Lung (tissue), 12 donors: ENCODE data around the gene PDZD2. TPM values are rescaled to one million over a fixed set of nuclear protein-coding genes. Genes with fewer than 3 reads are reported as not detected.

Experiments used
- ATAC-seq: fragments of 200-7000 bp; cut with Tn5 transposase; one replicate; pipeline ENCODE4 v1.9.1; 2020; ENCODE audit warnings: moderate number of reproducible peaks; ENCODE audit not compliant: insufficient read depth, low FRiP score
- DNase-seq, 3 donors: peaks; one replicate each; pipeline ENCODE4 v3.0.0-alpha.2; 2013 to 2017
- H3K27ac ChIP-seq, 2 donors: one replicate each; pipeline ENCODE4 v1.5.1; 2013; ENCODE audit warnings: mild to moderate bottlenecking in 2 of 2, moderate library complexity in 2 of 2, control low read depth in 1 of 2, inconsistent platforms in 1 of 2, low read depth in 1 of 2, low read length in 1 of 2
- H3K27me3 ChIP-seq, 3 donors: one replicate each; pipeline ENCODE4 v1.5.1; 2013; ENCODE audit warnings: low read length in 2 of 3; ENCODE audit not compliant: control insufficient read depth in 3 of 3, insufficient read depth in 3 of 3
- H3K36me3 ChIP-seq, 4 donors: one replicate each; pipeline ENCODE4 v1.5.1; 2013; ENCODE audit warnings: low read length in 4 of 4, mild to moderate bottlenecking in 1 of 4, moderate library complexity in 1 of 4; ENCODE audit not compliant: control insufficient read depth in 4 of 4, insufficient read depth in 4 of 4
- H3K4me1 ChIP-seq, 5 donors: one replicate each; pipeline ENCODE4 v1.5.1; 2013; ENCODE audit warnings: low read length in 5 of 5, mild to moderate bottlenecking in 2 of 5, moderate library complexity in 1 of 5; ENCODE audit not compliant: control insufficient read depth in 5 of 5, insufficient read depth in 5 of 5
- H3K4me3 ChIP-seq: one replicate; pipeline ENCODE4 v1.5.1; 2013; ENCODE audit warnings: mild to moderate bottlenecking, control low read depth, moderate library complexity
- H3K9ac ChIP-seq, 2 donors: one replicate each; pipeline ENCODE4 v1.5.1; 2013; ENCODE audit warnings: low read length in 2 of 2, control low read depth in 1 of 2; ENCODE audit not compliant: insufficient read depth in 1 of 2
- H3K9me3 ChIP-seq, 4 donors: one replicate each; pipeline ENCODE4 v1.5.1; 2013; ENCODE audit warnings: low read length in 3 of 4, mild to moderate bottlenecking in 1 of 4, moderate library complexity in 1 of 4; ENCODE audit not compliant: control insufficient read depth in 4 of 4, insufficient read depth in 3 of 4
- WGBS, 2 donors: extraction: QIAGEN DNeasy Blood & Tissue Kit; methylation state at CpG; one replicate each; pipeline ENCODE4 v1.1.7; 2013; 5-methylcytosine and 5-hydroxymethylcytosine counted together
- polyA plus RNA-seq, 2 donors: library from polyadenylated mRNA; stranded (reverse); fragments of 200-250 nt; gene quantifications; one replicate each; pipeline ENCODE4 v1.2.1, GENCODE V29; 2013
- total RNA-seq, 2 donors: library from RNA; depleted of rRNA in 1 of 2; stranded (reverse); fragments of >200 nt in 1 of 2; gene quantifications; one replicate each; pipeline ENCODE4 v1.2.1, GENCODE V29; 2014 to 2021
- TF ChIP-seq, protein P1 (sequence below): IDR thresholded peaks from 2 replicates; pipeline ENCODE4 v1.5.1; 2012; ENCODE audit warnings: mild to moderate bottlenecking; ENCODE audit errors: control extremely low read depth, extremely low read depth
- donor health status: control.
- donor health status: control.
- donor health status: Bipolar disorder and iron deficiency.
- donor health status: healthy.
- donor health status: DM: yes; HTN: yes; CAD: no.

Gene PDZD2
- total and polyA plus RNA-seq, 4 donors, result 9.2 to 56.3 (median 24.8) TPM

DNA sequence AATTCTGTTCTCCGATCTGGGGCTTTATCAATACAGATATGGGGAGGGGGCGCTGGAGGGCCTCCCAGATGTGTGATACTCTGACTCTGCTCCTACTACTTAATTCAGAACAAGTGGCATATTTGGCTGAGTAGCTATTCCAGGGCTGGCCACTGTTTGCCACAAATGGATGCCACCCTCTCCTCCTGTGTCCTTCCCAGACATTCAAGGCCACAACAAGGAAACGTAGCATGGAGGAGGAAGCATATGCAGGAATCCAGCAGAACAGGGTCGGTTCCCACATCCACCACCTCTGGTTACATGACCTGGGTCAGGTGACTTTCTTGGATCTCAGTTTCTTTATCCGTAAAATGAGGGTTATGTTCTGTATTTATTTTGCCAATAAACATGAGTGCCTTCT lies 404.2 kb downstream of the PDZD2 start:
- H3K27me3 ChIP-seq, result no peaks in the 10 kb centered on the region
- H3K4me3 ChIP-seq, result no peak overlapping the region
- ATAC-seq (no peak), DNase-seq (no peak)
- H3K36me3 ChIP-seq, result peaks cover 0 to 4% (median 0%) of the 10 kb centered on the region in 4 donors
- no peaks in the 10 kb centered on the region for H3K9me3 ChIP-seq
- no peak overlapping the region for H3K9ac ChIP-seq
- peaks cover 0 to 13% (median 5%) of the 10 kb centered on the region in 5 donors for H3K4me1 ChIP-seq
- WGBS, 2 donors, result 86 to 95% methylated on average over 5 of the region's 5 CpGs
- TF ChIP-seq, protein P1, sequence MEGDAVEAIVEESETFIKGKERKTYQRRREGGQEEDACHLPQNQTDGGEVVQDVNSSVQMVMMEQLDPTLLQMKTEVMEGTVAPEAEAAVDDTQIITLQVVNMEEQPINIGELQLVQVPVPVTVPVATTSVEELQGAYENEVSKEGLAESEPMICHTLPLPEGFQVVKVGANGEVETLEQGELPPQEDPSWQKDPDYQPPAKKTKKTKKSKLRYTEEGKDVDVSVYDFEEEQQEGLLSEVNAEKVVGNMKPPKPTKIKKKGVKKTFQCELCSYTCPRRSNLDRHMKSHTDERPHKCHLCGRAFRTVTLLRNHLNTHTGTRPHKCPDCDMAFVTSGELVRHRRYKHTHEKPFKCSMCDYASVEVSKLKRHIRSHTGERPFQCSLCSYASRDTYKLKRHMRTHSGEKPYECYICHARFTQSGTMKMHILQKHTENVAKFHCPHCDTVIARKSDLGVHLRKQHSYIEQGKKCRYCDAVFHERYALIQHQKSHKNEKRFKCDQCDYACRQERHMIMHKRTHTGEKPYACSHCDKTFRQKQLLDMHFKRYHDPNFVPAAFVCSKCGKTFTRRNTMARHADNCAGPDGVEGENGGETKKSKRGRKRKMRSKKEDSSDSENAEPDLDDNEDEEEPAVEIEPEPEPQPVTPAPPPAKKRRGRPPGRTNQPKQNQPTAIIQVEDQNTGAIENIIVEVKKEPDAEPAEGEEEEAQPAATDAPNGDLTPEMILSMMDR, result no peak
- no peak overlapping the region for H3K27ac ChIP-seq

DNA sequence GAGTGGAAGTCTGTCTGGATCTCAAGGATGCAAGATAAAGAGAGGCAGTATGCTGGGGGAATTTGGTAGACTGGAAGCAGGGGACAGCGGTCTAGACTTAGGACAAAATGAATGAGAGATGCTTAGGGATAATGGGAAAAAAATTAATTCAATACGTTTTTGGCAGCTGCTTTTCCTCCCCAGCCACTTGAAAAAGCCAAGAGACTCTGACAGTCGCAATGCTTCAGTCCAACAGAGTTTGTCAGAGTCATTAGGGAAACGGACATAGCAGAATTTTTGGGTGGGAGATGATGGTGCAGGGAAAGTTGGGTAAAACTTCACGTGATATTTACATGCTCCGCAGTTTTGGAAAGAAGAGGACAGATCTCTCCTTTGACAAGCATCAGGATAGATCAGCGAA lies 405.5 kb downstream of the PDZD2 start:
- H3K4me3 ChIP-seq, result no peak overlapping the region
- TF ChIP-seq, protein P1, result no peak
- DNase-seq (peak; percentile 81 to 95 (median 93)), ATAC-seq (no peak)
- WGBS, 2 donors, result 76 to 88% methylated on average over 7 of the region's 7 CpGs
- peaks cover 0 to 6% (median 2%) of the 10 kb centered on the region in 4 donors for H3K36me3 ChIP-seq
- H3K27me3 ChIP-seq, result no peaks in the 10 kb centered on the region
- peaks cover 0 to 13% (median 5%) of the 10 kb centered on the region in 5 donors for H3K4me1 ChIP-seq
- no peak overlapping the region for H3K27ac ChIP-seq
- H3K9ac ChIP-seq, result no peak overlapping the region
- H3K9me3 ChIP-seq, result no peaks in the 10 kb centered on the region

DNA sequence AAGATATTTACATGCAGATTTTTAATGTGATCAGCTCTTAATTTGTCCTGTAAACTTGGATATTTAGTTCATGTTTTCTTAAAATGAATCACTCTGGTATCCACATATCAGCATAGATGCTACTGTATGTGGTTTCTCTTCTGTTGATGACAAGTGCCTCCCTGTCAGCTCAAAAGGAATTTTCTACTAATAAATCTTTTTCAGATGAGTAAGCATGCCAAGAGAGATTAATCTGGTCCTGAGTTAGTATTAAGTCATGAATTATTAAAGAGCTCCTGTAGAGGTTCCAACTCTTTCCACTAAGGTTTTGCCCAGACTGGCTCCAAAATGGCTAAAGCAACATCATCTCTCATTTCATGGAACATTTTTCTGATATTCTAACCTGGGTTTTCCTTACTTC lies 406.0 kb downstream of the PDZD2 start:
- no peak overlapping the region for H3K4me3 ChIP-seq
- H3K9me3 ChIP-seq, result no peaks in the 10 kb centered on the region
- no peak overlapping the region for H3K27ac ChIP-seq
- DNase-seq (no peak), ATAC-seq (no peak)
- no peaks in the 10 kb centered on the region for H3K27me3 ChIP-seq
- peaks cover 0 to 13% (median 5%) of the 10 kb centered on the region in 5 donors for H3K4me1 ChIP-seq
- no peak overlapping the region for H3K9ac ChIP-seq
- TF ChIP-seq, protein P1, result no peak
- peaks cover 0 to 6% (median 2%) of the 10 kb centered on the region in 4 donors for H3K36me3 ChIP-seq

DNA sequence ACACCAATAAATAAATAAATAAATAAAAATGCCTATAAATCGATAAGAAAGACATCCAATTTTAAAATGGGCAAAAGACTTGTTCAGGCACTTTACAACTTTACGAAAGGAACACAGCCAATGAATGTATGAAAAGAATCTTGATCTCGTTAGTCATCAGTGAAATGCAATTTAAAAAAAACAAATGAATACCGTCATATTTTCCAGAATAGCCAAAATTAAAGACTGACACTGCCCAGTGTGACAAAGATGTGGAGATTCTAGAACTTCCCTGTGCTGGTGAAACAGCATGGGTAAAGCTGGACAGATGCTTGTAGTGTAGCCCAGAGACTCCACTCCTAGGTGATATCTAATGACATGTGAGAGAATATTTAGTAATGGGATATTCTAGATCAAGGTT lies 408.1 kb downstream of the PDZD2 start:
- WGBS, 2 donors, result 93 to 95% methylated on average over 4 of the region's 4 CpGs
- no peak overlapping the region for H3K4me3 ChIP-seq
- DNase-seq, result no peak
- ATAC-seq, result no peak
- no peak overlapping the region for H3K9ac ChIP-seq
- TF ChIP-seq, protein P1, result no peak
- H3K36me3 ChIP-seq, result peaks cover 0 to 6% (median 0%) of the 10 kb centered on the region in 4 donors
- H3K27me3 ChIP-seq, result no peaks in the 10 kb centered on the region
- no peaks in the 10 kb centered on the region for H3K9me3 ChIP-seq
- H3K27ac ChIP-seq, result no peak overlapping the region
- H3K4me1 ChIP-seq, result peaks cover 0 to 13% (median 5%) of the 10 kb centered on the region in 5 donors
